Muscle layer of duodenum (tissue), 2 donors: ENCODE results near the gene SRL.

Experiments
- H3K27ac ChIP-seq: one replicate; pipeline ENCODE4 v1.7.0; 2013; ENCODE audit warnings: mild to moderate bottlenecking, low read length
- H3K27me3 ChIP-seq: one replicate; pipeline ENCODE4 v1.7.0; 2013; ENCODE audit warnings: low read depth, mild to moderate bottlenecking, control low read depth, low read length
- H3K36me3 ChIP-seq, 2 donors: one replicate each; pipeline ENCODE4 v1.7.0; 2013; ENCODE audit warnings: low read length in 2 of 2, control low read depth in 1 of 2, mild to moderate bottlenecking in 1 of 2; ENCODE audit not compliant: insufficient read depth in 2 of 2, control insufficient read depth in 1 of 2
- H3K4me1 ChIP-seq, 2 donors: one replicate each; pipeline ENCODE4 v1.7.0; 2013; ENCODE audit warnings: low read length in 2 of 2, mild to moderate bottlenecking in 2 of 2, control low read depth in 1 of 2, moderate library complexity in 1 of 2; ENCODE audit not compliant: insufficient read depth in 2 of 2, control insufficient read depth in 1 of 2
- H3K4me3 ChIP-seq, 2 donors: one replicate each; pipeline ENCODE4 v1.7.0; 2013; ENCODE audit warnings: low read length in 2 of 2, low read depth in 1 of 2, mild to moderate bottlenecking in 1 of 2
- H3K9me3 ChIP-seq, 2 donors: one replicate each; pipeline ENCODE4 v1.7.0; 2013; ENCODE audit warnings: low read length in 2 of 2, control low read depth in 1 of 2, mild to moderate bottlenecking in 1 of 2; ENCODE audit not compliant: control insufficient read depth in 1 of 2
- donor health status: healthy.

The SRL gene

GRCh38 chr16:4152267-4152666 lies 89.6 kb downstream of the SRL start:
- H3K9me3 ChIP-seq, result peaks cover 0 to 4% of the 10 kb centered on the region in 2 donors

DNA sequence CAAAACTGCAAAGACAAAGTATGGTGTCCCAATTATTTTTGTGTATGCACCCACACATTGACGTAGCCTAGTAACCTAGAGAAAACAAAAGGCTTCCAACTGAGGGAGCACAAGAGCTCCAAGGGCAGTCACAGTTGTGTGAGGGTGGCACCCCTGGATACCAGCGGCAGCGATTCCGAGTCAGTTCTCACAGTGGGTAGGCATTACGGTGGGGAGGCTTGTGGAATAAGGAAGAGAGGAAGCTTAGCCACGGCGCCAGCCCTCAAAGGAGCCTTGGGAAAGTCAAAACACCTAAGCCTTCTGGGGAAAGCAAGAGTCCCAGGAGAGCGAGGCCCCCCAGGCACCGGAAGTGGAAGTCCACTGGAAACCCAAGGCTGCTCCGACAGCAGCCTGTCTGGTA lies 94.6 kb downstream of the SRL start:
- Histone ChIP-seq H3K9me3 (peaks cover 0 to 4% of the 10 kb centered on the region in 2 donors), H3K4me3 (no peak overlapping the region), H3K36me3 (no peaks in the 10 kb centered on the region)

More at GRCh38 chr16:4152267-4152666, 89.6 kb downstream of the SRL start:
- Histone ChIP-seq H3K4me1 (no peaks in the 10 kb centered on the region), H3K4me3 (no peak overlapping the region), H3K36me3 (no peaks in the 10 kb centered on the region), H3K27me3 (no peaks in the 10 kb centered on the region), H3K27ac (no peak overlapping the region)

DNA sequence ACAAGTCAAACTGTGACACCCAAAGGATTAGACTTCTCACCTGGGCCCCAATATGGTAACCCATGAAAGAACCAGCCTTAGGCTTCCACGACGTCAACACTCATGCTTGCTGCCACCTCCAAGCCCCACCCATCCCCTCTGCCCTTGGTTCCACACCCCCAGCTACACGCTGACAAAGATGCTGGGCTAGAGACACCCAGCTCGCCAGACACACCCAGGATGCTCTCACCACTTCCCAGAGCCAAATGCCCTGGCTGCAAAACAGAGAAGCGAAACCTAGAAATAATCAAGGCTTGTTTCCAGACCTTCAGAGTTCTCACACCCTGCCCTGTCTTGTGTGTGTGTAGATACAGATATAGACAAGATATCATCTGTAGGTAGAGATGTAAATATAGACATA lies 99.6 kb downstream of the SRL start:
- Histone ChIP-seq H3K27me3 (no peaks in the 10 kb centered on the region), H3K4me3 (no peak overlapping the region), H3K4me1 (no peaks in the 10 kb centered on the region), H3K36me3 (no peaks in the 10 kb centered on the region), H3K27ac (no peak overlapping the region), H3K9me3 (no peaks in the 10 kb centered on the region)

More for the DNA sequence above, 94.6 kb downstream of the SRL start:
- Histone ChIP-seq H3K4me1 (no peaks in the 10 kb centered on the region), H3K27ac (no peak overlapping the region), H3K27me3 (no peaks in the 10 kb centered on the region)

DNA sequence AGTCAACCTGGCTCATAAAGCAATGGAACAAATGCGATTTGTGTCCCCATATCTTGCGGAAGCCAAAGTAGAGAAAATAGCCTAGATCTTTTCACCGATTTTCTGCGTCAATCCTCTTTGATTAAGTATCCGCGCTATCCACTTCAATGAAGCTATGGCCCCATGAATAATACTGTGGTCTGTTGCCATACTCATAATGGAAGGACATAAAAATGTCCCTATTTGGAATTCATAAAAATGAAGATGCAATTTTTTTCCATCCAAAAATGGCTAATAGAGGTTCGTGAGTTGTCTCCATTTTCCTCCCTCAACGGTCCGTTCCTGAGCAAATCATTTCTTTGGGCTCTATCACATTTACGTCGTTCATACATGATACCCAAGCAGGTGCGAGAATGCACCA lies 100.3 kb downstream of the SRL start:
- Histone ChIP-seq H3K27ac (no peak overlapping the region), H3K27me3 (no peaks in the 10 kb centered on the region), H3K4me1 (no peaks in the 10 kb centered on the region), H3K36me3 (no peaks in the 10 kb centered on the region), H3K9me3 (no peaks in the 10 kb centered on the region), H3K4me3 (no peak overlapping the region)

DNA sequence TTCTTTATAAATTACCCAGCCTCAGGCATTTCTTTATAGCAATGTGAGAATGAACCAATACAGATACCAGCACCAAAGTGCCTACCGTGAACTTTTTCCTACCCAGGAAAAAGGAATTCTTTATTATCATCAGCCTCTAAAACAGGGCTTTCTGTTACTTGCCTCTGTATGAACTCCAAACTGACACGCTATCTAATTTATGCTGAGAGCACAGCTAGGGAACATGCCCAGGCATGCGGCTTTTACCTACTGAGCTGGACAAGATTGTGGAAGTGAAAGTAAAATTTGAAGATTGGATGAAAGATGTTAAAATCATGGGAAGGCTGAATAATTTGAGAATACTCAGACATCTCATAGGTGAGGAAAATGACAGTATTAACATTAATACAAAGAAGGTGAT lies 101.2 kb downstream of the SRL start:
- Histone ChIP-seq H3K27me3 (no peaks in the 10 kb centered on the region), H3K36me3 (no peaks in the 10 kb centered on the region), H3K27ac (no peak overlapping the region), H3K9me3 (no peaks in the 10 kb centered on the region), H3K4me1 (no peaks in the 10 kb centered on the region), H3K4me3 (no peak overlapping the region)

DNA sequence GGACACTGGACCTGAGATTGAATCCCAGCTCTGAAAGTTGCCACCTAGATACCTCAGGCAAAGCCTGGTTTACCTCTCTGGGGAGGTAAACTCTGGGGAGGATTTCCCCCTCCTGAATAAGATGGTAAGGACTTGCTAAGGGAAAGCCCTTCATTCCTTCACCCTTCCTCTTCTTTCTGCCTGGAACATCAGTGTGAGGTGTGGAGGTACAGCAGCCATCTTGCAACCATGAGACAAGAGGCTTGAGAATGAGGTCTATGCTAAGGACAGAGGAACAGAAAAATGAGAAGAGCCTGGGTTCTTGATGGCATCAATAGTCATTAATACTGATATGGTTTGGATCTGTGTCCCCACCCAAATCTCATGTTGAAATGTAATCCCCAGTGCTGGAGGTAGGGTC lies 101.9 kb downstream of the SRL start:
- Histone ChIP-seq H3K4me3 (no peak overlapping the region), H3K27me3 (no peaks in the 10 kb centered on the region), H3K27ac (no peak overlapping the region), H3K36me3 (no peaks in the 10 kb centered on the region), H3K9me3 (no peaks in the 10 kb centered on the region), H3K4me1 (no peaks in the 10 kb centered on the region)
